ENCODE results near the gene LMF2. TPM values are rescaled to one million over a fixed set of nuclear protein-coding genes. Genes with fewer than 3 reads are reported as not detected.

LMF2 gene
- total RNA-seq, 1 experiment from 2014 or later, result 54.2 TPM

GRCh38 chr22:50519151-50519550 is 11.6 kb upstream of the LMF2 start:
- intact Hi-C loops (cut with micrococcal nuclease; ENCODE audit: unreplicated experiment), result no loop called here
- CTCF ChIA-PET, result no interaction called here

DNA sequence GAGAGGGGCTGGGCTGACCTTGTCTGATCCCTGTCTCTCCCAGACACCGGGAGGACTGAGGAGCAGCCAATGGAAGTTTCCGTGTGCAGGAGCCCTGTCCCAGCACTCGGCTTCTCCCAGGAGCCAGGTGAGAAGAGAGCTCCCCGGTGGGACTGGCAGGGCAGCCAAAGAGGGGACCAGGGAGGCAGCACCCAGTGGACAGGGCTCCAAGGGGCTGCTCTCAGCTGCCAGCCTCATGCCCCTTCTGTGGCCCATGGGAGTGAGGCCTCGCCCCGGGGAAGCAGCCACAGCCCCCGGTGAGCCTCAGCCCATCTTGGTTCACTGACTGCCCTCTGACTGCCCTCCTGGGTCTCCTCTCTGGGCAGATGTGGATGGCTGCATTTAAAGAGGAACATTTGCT is 11.1 kb upstream of the LMF2 start:
- Histone ChIP-seq H3K9me3 (ENCODE audit: control insufficient read depth, insufficient read depth, low read depth, low read length) (no peaks in the 10 kb centered on the region), H3K27me3 (ENCODE audit: control insufficient read depth, insufficient read depth, low read length) (no peaks in the 10 kb centered on the region), H3K27ac (ENCODE audit: low read length) (no peak overlapping the region), H3K4me1 (ENCODE audit: control insufficient read depth, insufficient read depth, low read length) (no peaks in the 10 kb centered on the region), H3K4me3 (ENCODE audit: low read depth in 2 of 2, low read length in 2 of 2) (no peak overlapping the region), H3K36me3 (ENCODE audit: control insufficient read depth, insufficient read depth, low read length) (no peaks in the 10 kb centered on the region)
- in situ Hi-C loops (cut with HindIII; ENCODE audit: low pct_unique_long_range_greater_than_20kb, low sequenced_read_pairs) (no loop called here), intact Hi-C loops (cut with micrococcal nuclease; ENCODE audit: unreplicated experiment) (no loop called here)
- POLR2A ChIA-PET, result no interaction called here
- CTCF ChIA-PET, result no interaction called here
- DNase-seq (ENCODE audit: low read depth, low spot score) (no peak), ATAC-seq (no peak)
- TF ChIP-seq SIN3A (IDR thresholded peaks at IDR 0.05; ENCODE audit: borderline replicate concordance, insufficient read depth, low read depth, low read length) (no peak), REST (IDR thresholded peaks at IDR 0.05; ENCODE audit: insufficient read depth in 1 of 2, low read depth in 2 of 2, low read length in 1 of 2) (no peak), TCF7L2 (IDR thresholded peaks at IDR 0.05; ENCODE audit: low read depth, low read length) (no peak), POLR2AphosphoS5 (IDR thresholded peaks at IDR 0.05; ENCODE audit: low read depth, low read length) (no peak)
- TF ChIP-seq, protein P1, sequence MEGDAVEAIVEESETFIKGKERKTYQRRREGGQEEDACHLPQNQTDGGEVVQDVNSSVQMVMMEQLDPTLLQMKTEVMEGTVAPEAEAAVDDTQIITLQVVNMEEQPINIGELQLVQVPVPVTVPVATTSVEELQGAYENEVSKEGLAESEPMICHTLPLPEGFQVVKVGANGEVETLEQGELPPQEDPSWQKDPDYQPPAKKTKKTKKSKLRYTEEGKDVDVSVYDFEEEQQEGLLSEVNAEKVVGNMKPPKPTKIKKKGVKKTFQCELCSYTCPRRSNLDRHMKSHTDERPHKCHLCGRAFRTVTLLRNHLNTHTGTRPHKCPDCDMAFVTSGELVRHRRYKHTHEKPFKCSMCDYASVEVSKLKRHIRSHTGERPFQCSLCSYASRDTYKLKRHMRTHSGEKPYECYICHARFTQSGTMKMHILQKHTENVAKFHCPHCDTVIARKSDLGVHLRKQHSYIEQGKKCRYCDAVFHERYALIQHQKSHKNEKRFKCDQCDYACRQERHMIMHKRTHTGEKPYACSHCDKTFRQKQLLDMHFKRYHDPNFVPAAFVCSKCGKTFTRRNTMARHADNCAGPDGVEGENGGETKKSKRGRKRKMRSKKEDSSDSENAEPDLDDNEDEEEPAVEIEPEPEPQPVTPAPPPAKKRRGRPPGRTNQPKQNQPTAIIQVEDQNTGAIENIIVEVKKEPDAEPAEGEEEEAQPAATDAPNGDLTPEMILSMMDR (IDR thresholded peaks at IDR 0.05), result no peak
- no TSS peak for BruUV-seq (replicated peaks)

More at GRCh38 chr22:50519151-50519550, 11.6 kb upstream of the LMF2 start:
- no peaks in the 10 kb centered on the region for H3K4me1 ChIP-seq (ENCODE audit: control insufficient read depth, insufficient read depth, low read length)
- POLR2A ChIA-PET, result no interaction called here
- BruUV-seq (replicated peaks), result no TSS peak
- in situ Hi-C loops (cut with HindIII; ENCODE audit: low pct_unique_long_range_greater_than_20kb, low sequenced_read_pairs), result no loop called here
- DNase-seq (ENCODE audit: low read depth, low spot score) (no peak), ATAC-seq (no peak)
- no peak for TF ChIP-seq POLR2AphosphoS5 (IDR thresholded peaks at IDR 0.05; ENCODE audit: low read depth, low read length)
- TF ChIP-seq, protein P1 (IDR thresholded peaks at IDR 0.05), result no peak
- no peak for TF ChIP-seq TCF7L2 (IDR thresholded peaks at IDR 0.05; ENCODE audit: low read depth, low read length)
- TF ChIP-seq SIN3A (IDR thresholded peaks at IDR 0.05; ENCODE audit: borderline replicate concordance, insufficient read depth, low read depth, low read length), result no peak
- H3K27me3 ChIP-seq (ENCODE audit: control insufficient read depth, insufficient read depth, low read length), result no peaks in the 10 kb centered on the region
- H3K27ac ChIP-seq (ENCODE audit: low read length), result no peak overlapping the region
- H3K4me3 ChIP-seq (ENCODE audit: low read depth in 2 of 2, low read length in 2 of 2), result no peak overlapping the region
- H3K9me3 ChIP-seq (ENCODE audit: control insufficient read depth, insufficient read depth, low read depth, low read length), result no peaks in the 10 kb centered on the region
- no peaks in the 10 kb centered on the region for H3K36me3 ChIP-seq (ENCODE audit: control insufficient read depth, insufficient read depth, low read length)
